Measurements from ENCODE around the gene RND3. TPM values are rescaled to one million over a fixed set of nuclear protein-coding genes. Genes with fewer than 3 reads are reported as not detected.

The RND3 gene
- total RNA-seq, 2 experiments from 2014 or later: not detected

- TF ChIP-seq EZH2phosphoT487 (IDR thresholded peaks at IDR 0.05; ENCODE audit: borderline replicate concordance, low read depth, low read length) (no peak), CTCF (conservative IDR thresholded peaks at IDR 0.05; ENCODE audit: low read length) (no peak)
- Histone ChIP-seq H3K9me2 (ENCODE audit: insufficient read depth, low read length) (no peaks in the 10 kb centered on the region), H3K36me3 (ENCODE audit: insufficient read depth, low read length) (no peaks in the 10 kb centered on the region), H3K79me2 (ENCODE audit: insufficient read depth, low read depth, low read length) (no peaks in the 10 kb centered on the region), H2AFZ (ENCODE audit: low read length) (no peak overlapping the region), H3K9me3 (ENCODE audit: low read length) (no peaks in the 10 kb centered on the region), H3K4me3 (ENCODE audit: low read depth, low read length, poor library complexity, severe bottlenecking) (no peak overlapping the region), H3K4me1 (ENCODE audit: insufficient read depth, low read length, poor library complexity, severe bottlenecking) (no peaks in the 10 kb centered on the region), H4K20me1 (ENCODE audit: insufficient read depth, low read length) (no peaks in the 10 kb centered on the region), H3K27ac (ENCODE audit: low read depth, low read length, poor library complexity, severe bottlenecking) (no peak overlapping the region), H3K4me2 (ENCODE audit: low read length) (no peak overlapping the region)
- DNase-seq (ENCODE audit: low spot score): no peak
- no TSS peak for BruUV-seq (replicated peaks)
- ChIA-PET CTCF (ENCODE audit: unreplicated experiment) (no interaction called here), POLR2A (no interaction called here)
- intact Hi-C loops (cut with micrococcal nuclease; ENCODE audit: unreplicated experiment): no loop called here
Observed at GRCh38 chr2:150477347-150477746, 10.1 kb downstream of the RND3 start.

DNA sequence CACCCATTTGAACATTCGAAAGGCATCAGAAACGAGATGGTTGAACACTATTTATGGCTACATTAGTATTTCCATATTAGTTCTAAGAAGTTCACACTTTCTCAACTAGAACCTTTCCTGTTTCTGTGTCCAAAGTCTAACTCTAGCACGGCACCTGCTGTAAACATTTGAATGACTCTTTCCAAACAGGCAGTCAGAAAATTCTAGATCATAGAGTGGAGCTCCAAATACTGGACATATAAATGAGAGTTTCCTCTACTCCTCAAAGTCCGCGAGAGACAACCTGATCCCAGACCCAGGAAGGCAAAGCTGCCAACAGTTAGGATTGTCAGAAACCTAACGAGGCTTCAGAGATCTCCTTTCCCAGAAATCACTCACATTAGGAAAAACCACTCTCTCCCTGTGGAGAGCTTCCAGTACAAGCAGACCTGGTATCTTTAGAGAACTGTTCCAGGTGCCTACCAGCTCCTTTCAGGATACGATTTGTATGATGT, 10.6 kb downstream of the RND3 start:
- Histone ChIP-seq H3K9me3 (ENCODE audit: low read length) (no peaks in the 10 kb centered on the region), H3K27ac (ENCODE audit: low read depth, low read length, poor library complexity, severe bottlenecking) (no peak overlapping the region), H4K20me1 (ENCODE audit: insufficient read depth, low read length) (no peaks in the 10 kb centered on the region), H3K79me2 (ENCODE audit: insufficient read depth, low read depth, low read length) (no peaks in the 10 kb centered on the region), H3K4me2 (ENCODE audit: low read length) (no peak overlapping the region), H3K36me3 (ENCODE audit: insufficient read depth, low read length) (no peaks in the 10 kb centered on the region), H3K4me1 (ENCODE audit: insufficient read depth, low read length, poor library complexity, severe bottlenecking) (no peaks in the 10 kb centered on the region), H3K4me3 (ENCODE audit: low read depth, low read length, poor library complexity, severe bottlenecking) (no peak overlapping the region), H3K9me2 (ENCODE audit: insufficient read depth, low read length) (no peaks in the 10 kb centered on the region), H2AFZ (ENCODE audit: low read length) (no peak overlapping the region)
- no peak for DNase-seq (ENCODE audit: low spot score)
- intact Hi-C loops (cut with micrococcal nuclease; ENCODE audit: unreplicated experiment): no loop called here
- ChIA-PET POLR2A (no interaction called here), CTCF (ENCODE audit: unreplicated experiment) (no interaction called here)
- TF ChIP-seq EZH2phosphoT487 (IDR thresholded peaks at IDR 0.05; ENCODE audit: borderline replicate concordance, low read depth, low read length) (no peak), CTCF (conservative IDR thresholded peaks at IDR 0.05; ENCODE audit: low read length) (no peak)
- BruUV-seq (replicated peaks): no TSS peak

DNA sequence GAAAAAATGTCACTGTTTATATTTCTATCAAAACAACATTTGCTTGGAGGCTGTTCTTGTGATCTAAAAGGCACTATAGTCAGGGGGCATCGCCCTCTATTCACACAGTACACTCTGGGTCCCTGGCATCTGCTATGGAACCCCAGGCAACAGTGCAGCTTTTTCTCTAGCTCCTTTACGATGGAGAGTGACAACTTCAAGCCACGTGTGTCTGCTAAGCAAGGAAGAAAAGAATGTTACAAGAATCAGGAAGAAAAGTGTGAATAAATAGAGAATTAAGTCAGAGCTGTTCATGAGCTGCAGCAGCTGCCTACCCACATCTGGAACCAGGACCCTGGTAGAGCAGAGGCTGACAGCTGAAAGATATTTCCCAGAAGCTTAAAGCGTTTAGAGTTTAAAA, 11.2 kb downstream of the RND3 start:
- no peaks in the 10 kb centered on the region for H4K20me1 ChIP-seq (ENCODE audit: insufficient read depth, low read length)
- ChIA-PET CTCF (ENCODE audit: unreplicated experiment) (no interaction called here), POLR2A (no interaction called here)
- intact Hi-C loops (cut with micrococcal nuclease; ENCODE audit: unreplicated experiment): no loop called here
- H3K9me2 ChIP-seq (ENCODE audit: insufficient read depth, low read length): no peaks in the 10 kb centered on the region
- H3K4me1 ChIP-seq (ENCODE audit: insufficient read depth, low read length, poor library complexity, severe bottlenecking): no peaks in the 10 kb centered on the region
- no peak overlapping the region for H3K4me3 ChIP-seq (ENCODE audit: low read depth, low read length, poor library complexity, severe bottlenecking)
- no peak for TF ChIP-seq EZH2phosphoT487 (IDR thresholded peaks at IDR 0.05; ENCODE audit: borderline replicate concordance, low read depth, low read length)
- TF ChIP-seq CTCF (conservative IDR thresholded peaks at IDR 0.05; ENCODE audit: low read length): no peak
- H3K79me2 ChIP-seq (ENCODE audit: insufficient read depth, low read depth, low read length): no peaks in the 10 kb centered on the region
- DNase-seq (ENCODE audit: low spot score): no peak
- H2AFZ ChIP-seq (ENCODE audit: low read length): no peak overlapping the region
- BruUV-seq (replicated peaks): no TSS peak
- H3K9me3 ChIP-seq (ENCODE audit: low read length): no peaks in the 10 kb centered on the region
- no peak overlapping the region for H3K4me2 ChIP-seq (ENCODE audit: low read length)
- no peaks in the 10 kb centered on the region for H3K36me3 ChIP-seq (ENCODE audit: insufficient read depth, low read length)
- H3K27ac ChIP-seq (ENCODE audit: low read depth, low read length, poor library complexity, severe bottlenecking): no peak overlapping the region
